CD4-positive, CD25-positive, alpha-beta regulatory T cell (primary cell): ENCODE measurements around the gene COX7B2. TPM values are rescaled to one million over a fixed set of nuclear protein-coding genes. Genes with fewer than 3 reads are reported as not detected.

Source experiments
- ATAC-seq, 2 donors: fragments of 150-1000 bp; cut with Tn5 transposase; one replicate each; pipeline ENCODE4 v1.10.0; 2021; ENCODE audit warnings: low read depth in 2 of 2, moderate number of reproducible peaks in 2 of 2, moderate library complexity in 1 of 2
- DNase-seq, 3 donors: peaks; one replicate each; pipeline versions ENCODE4 v3.0.0 to v3.0.0-alpha.2; 2012 to 2022; ENCODE audit warnings: mixed read lengths in 1 of 3
- H3K27ac ChIP-seq: one replicate; pipeline ENCODE4 v1.7.0; 2013; ENCODE audit warnings: mild to moderate bottlenecking, low read length; ENCODE audit not compliant: insufficient read depth, poor library complexity, severe bottlenecking
- H3K27me3 ChIP-seq: one replicate; pipeline ENCODE4 v1.7.0; 2013; ENCODE audit warnings: low read length; ENCODE audit not compliant: control insufficient read depth, insufficient read depth
- H3K36me3 ChIP-seq: one replicate; pipeline ENCODE4 v1.7.0; 2013; ENCODE audit warnings: mild to moderate bottlenecking, low read length, moderate library complexity; ENCODE audit not compliant: control insufficient read depth, insufficient read depth
- H3K4me1 ChIP-seq: 2 replicates; pipeline ENCODE4 v1.7.0; 2013; ENCODE audit warnings: mild to moderate bottlenecking, low read length; ENCODE audit not compliant: insufficient read depth, control insufficient read depth, poor library complexity, severe bottlenecking
- H3K4me3 ChIP-seq: one replicate; pipeline ENCODE4 v1.7.0; 2013; ENCODE audit warnings: low read depth, mild to moderate bottlenecking, low read length, moderate library complexity
- H3K9me3 ChIP-seq, 2 experiments: 1 replicate in 1 of 2; 2 replicates in 1 of 2; pipeline ENCODE4 v1.7.0; 2013; ENCODE audit warnings: low read length in 2 of 2, mild to moderate bottlenecking in 1 of 2, moderate library complexity in 1 of 2; ENCODE audit not compliant: control insufficient read depth in 2 of 2
- H3K27ac Mint-ChIP-seq, 3 donors: one replicate each; pipeline ENCODE4 v1.8.0; 2020 to 2022; ENCODE audit warnings: mild to moderate bottlenecking in 3 of 3, mixed read lengths in 3 of 3, moderate library complexity in 2 of 3
- H3K27me3 Mint-ChIP-seq: one replicate; pipeline ENCODE4 v1.8.0; 2022; ENCODE audit warnings: mild to moderate bottlenecking, mixed read lengths
- H3K36me3 Mint-ChIP-seq: one replicate; pipeline ENCODE4 v1.8.0; 2020; ENCODE audit warnings: mixed read lengths
- H3K4me1 Mint-ChIP-seq, 4 donors: one replicate each; pipeline ENCODE4 v1.8.0; 2020 to 2022; ENCODE audit warnings: mixed read lengths in 4 of 4, mild to moderate bottlenecking in 1 of 4
- H3K4me3 Mint-ChIP-seq, 4 donors: one replicate each; pipeline ENCODE4 v1.8.0; 2020 to 2022; ENCODE audit warnings: mild to moderate bottlenecking in 4 of 4, mixed read lengths in 4 of 4, moderate library complexity in 3 of 4
- H3K9me3 Mint-ChIP-seq, 7 donors: one replicate each; pipeline ENCODE4 v1.8.0; 2020 to 2022; ENCODE audit warnings: mixed read lengths in 7 of 7, mild to moderate bottlenecking in 3 of 7, moderate library complexity in 2 of 7
- polyA plus RNA-seq, 4 donors: library from polyadenylated mRNA; unstranded; fragments of 300-500 nt; fragmentation: Illumina TruSeq; gene quantifications; one replicate each; pipeline ENCODE4 v1.2.3, GENCODE V29; 2021
- total RNA-seq: library from RNA; stranded (reverse); gene quantifications from one replicate; pipeline ENCODE4 v1.2.3, GENCODE V29; 2022

COX7B2 gene, protein sequence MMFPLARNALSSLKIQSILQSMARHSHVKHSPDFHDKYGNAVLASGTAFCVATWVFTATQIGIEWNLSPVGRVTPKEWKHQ
- total RNA-seq (not detected), polyA plus RNA-seq (not detected)

DNA sequence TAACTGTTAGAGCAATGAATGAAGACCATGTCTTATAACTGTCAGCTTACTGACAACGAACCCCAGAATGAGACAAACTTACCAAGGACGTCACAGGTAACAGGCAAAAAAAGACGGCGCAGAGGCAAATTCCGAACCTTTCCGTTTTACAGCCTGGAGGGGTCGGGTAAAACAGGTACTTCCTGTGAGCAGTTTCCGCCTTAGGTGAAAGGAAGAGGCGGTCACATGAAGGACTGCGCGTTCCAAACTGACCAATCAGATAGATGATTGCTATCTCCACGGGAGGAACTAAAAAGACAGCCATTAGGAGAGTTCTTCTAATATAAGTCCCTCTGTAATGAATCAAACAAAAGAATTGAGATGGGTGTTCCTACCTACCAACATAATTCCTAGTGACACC is at the start of gene COX7B2:
Gene COX7B2, minus strand, starts transcription at position 168 of the 400 bp plus-strand sequence. CDS start 174,053 bp downstream, outside the sequence.
- Histone ChIP-seq H3K9me3 (no peaks in the 10 kb centered on the region), H3K27me3 (no peaks in the 10 kb centered on the region), H3K4me1 (no peaks in the 10 kb centered on the region), H3K4me3 (no peak within 1 kb of the TSS), H3K27ac (no peak within 1 kb of the TSS), H3K36me3 (no peaks in the 10 kb centered on the region)
- Mint-ChIP-seq H3K27ac (no peak within 1 kb of the TSS), H3K27me3 (no peaks in the 10 kb centered on the region), H3K4me1 (peaks cover 0 to 7% (median 0%) of the 10 kb centered on the region in 4 donors), H3K36me3 (no peaks in the 10 kb centered on the region), H3K9me3 (peaks cover 0 to 8% (median 2%) of the 10 kb centered on the region in 7 donors), H3K4me3 (no peak within 1 kb of the TSS)
- DNase-seq = no peak
- no peak for ATAC-seq

DNA sequence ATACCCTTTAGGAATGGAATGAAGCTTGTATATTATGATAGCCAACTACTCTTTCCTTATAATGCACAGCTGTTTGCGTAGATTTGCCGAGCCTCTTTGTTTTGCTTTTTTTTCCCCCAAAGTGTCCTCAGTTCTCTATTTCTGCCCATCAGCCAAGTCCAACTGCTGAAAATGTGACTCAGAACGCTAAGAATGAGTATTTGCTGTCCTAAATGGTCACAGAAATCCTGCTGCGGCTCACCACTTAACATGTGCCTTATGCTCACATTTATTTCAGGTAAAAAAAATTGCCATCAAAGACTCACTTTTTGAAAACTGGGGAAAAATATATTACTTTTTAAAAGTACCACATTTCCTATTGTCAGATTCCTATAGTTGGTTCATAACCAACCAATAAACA is 47.4 kb upstream of the COX7B2 start:
- peaks cover 3% of the 10 kb centered on the region for H3K27me3 ChIP-seq
- H3K36me3 ChIP-seq = no peaks in the 10 kb centered on the region
- peaks cover 0 to 3% (median 0%) of the 10 kb centered on the region in 7 donors for H3K9me3 Mint-ChIP-seq
- no peaks in the 10 kb centered on the region for H3K4me1 Mint-ChIP-seq
- H3K4me1 ChIP-seq = no peaks in the 10 kb centered on the region
- H3K36me3 Mint-ChIP-seq = no peaks in the 10 kb centered on the region
- no peaks in the 10 kb centered on the region for H3K9me3 ChIP-seq
- H3K4me3 Mint-ChIP-seq = no peak overlapping the region
- ATAC-seq = no peak
- H3K27me3 Mint-ChIP-seq = no peaks in the 10 kb centered on the region
- no peak overlapping the region for H3K27ac ChIP-seq
- no peak for DNase-seq
- no peak overlapping the region for H3K4me3 ChIP-seq
- no peak overlapping the region for H3K27ac Mint-ChIP-seq

DNA sequence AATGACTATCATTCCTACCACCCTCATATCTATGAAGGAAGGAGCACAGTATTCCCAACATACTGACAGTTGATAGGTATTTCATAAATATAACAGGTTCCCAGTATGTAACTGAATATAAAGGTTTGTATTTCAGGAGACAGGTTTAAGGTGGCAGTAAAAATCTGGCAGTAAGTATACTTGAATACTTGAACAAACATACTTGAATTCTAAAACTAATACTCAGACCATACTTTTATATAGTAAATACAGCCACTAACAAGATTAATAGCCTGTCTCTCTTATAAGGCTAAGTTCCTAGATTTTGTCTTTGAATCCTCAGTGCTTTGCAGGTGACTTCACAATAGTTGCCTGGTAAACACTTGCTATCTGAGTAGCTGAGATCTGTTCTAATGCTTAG is 46.6 kb upstream of the COX7B2 start:
- no peak for DNase-seq
- Histone ChIP-seq H3K27ac (no peak overlapping the region), H3K9me3 (no peaks in the 10 kb centered on the region), H3K4me3 (no peak overlapping the region), H3K4me1 (no peaks in the 10 kb centered on the region), H3K27me3 (no peaks in the 10 kb centered on the region), H3K36me3 (no peaks in the 10 kb centered on the region)
- no peaks in the 10 kb centered on the region for H3K36me3 Mint-ChIP-seq
- ATAC-seq = no peak
- no peak overlapping the region for H3K4me3 Mint-ChIP-seq
- no peak overlapping the region for H3K27ac Mint-ChIP-seq
- H3K27me3 Mint-ChIP-seq = no peaks in the 10 kb centered on the region
- no peaks in the 10 kb centered on the region for H3K4me1 Mint-ChIP-seq
- peaks cover 0 to 3% (median 0%) of the 10 kb centered on the region in 7 donors for H3K9me3 Mint-ChIP-seq

DNA sequence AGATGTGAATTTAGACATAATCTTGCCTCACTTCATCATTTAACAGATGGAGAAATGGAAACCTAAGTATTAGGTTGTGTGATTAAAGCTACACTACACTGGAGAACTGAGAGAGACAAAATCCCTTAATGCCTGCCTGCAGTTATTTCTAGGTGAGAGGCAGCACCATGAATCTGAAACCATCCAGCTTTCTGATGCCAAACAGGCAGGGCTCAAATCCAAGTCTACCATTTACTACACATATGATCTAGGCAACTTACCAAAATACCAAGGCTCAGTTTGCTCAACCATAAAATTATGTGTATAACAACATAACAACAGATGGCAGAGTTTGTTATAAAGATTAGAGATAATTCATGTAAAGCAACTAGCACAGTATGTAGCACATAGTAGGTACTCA is 45.6 kb upstream of the COX7B2 start:
- Mint-ChIP-seq H3K27me3 (no peaks in the 10 kb centered on the region), H3K9me3 (peaks cover 0 to 3% (median 0%) of the 10 kb centered on the region in 7 donors), H3K27ac (no peak overlapping the region), H3K4me1 (no peaks in the 10 kb centered on the region), H3K4me3 (no peak overlapping the region), H3K36me3 (no peaks in the 10 kb centered on the region)
- no peaks in the 10 kb centered on the region for H3K27me3 ChIP-seq
- DNase-seq = no peak
- no peaks in the 10 kb centered on the region for H3K36me3 ChIP-seq
- H3K9me3 ChIP-seq = no peaks in the 10 kb centered on the region
- H3K27ac ChIP-seq = no peak overlapping the region
- no peaks in the 10 kb centered on the region for H3K4me1 ChIP-seq
- H3K4me3 ChIP-seq = no peak overlapping the region
- no peak for ATAC-seq

DNA sequence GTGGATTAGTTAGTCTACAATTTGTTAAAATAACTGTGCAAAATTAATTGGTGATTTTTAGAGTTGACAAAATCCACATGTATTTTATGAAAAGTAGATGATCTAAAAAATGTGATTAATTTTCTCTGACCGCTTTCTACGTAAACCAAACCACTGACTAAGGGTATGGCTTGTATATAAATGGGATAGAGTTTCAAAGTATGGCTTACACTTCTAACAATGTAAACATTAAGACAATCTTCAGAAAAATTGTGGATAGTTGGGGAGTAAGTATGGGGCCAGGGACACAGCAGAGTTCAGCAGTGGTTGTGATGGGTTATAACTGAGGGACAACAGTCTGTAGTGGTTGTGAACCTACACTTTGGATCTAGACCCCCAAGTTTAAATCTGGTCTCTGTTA is 44.5 kb upstream of the COX7B2 start:
- Mint-ChIP-seq H3K27ac (no peak overlapping the region), H3K27me3 (no peaks in the 10 kb centered on the region), H3K4me3 (no peak overlapping the region), H3K4me1 (no peaks in the 10 kb centered on the region), H3K9me3 (peaks cover 0 to 3% (median 0%) of the 10 kb centered on the region in 7 donors), H3K36me3 (no peaks in the 10 kb centered on the region)
- DNase-seq (no peak), ATAC-seq (no peak)
- H3K27ac ChIP-seq = no peak overlapping the region
- H3K9me3 ChIP-seq = no peaks in the 10 kb centered on the region
- no peaks in the 10 kb centered on the region for H3K36me3 ChIP-seq
- H3K4me3 ChIP-seq = no peak overlapping the region
- H3K27me3 ChIP-seq = no peaks in the 10 kb centered on the region
- H3K4me1 ChIP-seq = no peaks in the 10 kb centered on the region

DNA sequence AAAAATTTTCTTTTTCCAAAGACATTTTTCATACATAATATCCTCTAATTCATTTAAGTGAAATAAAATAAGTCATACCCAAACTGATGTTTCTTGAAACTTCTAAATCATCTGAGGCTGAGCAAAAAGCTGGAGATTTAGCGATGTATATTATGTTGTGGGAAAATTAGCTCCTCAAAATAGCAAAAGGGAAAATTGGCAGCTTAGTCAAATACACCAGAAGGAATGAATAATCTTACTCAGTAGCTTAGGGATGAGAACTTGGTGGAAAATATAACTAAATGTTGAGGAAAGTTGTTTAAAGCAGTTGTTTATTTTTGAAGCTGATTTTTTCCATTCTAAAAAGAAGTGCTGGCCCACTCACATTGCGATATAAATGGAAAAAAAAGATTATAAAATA is 43.4 kb upstream of the COX7B2 start:
- Mint-ChIP-seq H3K36me3 (no peaks in the 10 kb centered on the region), H3K4me3 (no peak overlapping the region)
- ATAC-seq = no peak

DNA sequence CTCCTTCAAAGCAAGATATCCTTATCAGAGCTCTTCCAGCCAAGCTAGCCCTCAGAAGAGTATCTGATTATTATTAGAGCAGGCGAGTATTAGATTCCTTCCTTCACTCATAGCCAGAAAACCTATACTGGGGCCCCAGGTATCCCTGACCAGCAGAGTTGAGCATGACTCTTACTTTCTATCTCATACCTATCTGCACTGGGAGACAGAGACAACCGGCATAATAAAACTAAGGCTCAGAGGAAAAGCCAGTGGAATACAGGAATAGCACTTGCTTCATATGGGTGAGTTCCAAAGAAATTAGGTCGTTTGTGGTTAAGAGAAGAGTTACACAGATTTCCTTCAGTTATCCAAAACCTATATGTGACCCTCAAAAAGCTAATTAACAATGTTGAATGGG is 41.8 kb upstream of the COX7B2 start:
- Histone ChIP-seq H3K4me1 (no peaks in the 10 kb centered on the region), H3K27ac (no peak overlapping the region), H3K36me3 (no peaks in the 10 kb centered on the region), H3K4me3 (no peak overlapping the region), H3K9me3 (no peaks in the 10 kb centered on the region), H3K27me3 (peaks cover 1% of the 10 kb centered on the region)
- DNase-seq (no peak), ATAC-seq (no peak)
- Mint-ChIP-seq H3K27me3 (no peaks in the 10 kb centered on the region), H3K4me3 (no peak overlapping the region), H3K4me1 (no peaks in the 10 kb centered on the region), H3K27ac (no peak overlapping the region), H3K36me3 (no peaks in the 10 kb centered on the region), H3K9me3 (peaks cover 0 to 3% (median 0%) of the 10 kb centered on the region in 7 donors)

More for the DNA sequence above, 43.4 kb upstream of the COX7B2 start:
- no peaks in the 10 kb centered on the region for H3K4me1 Mint-ChIP-seq
- Histone ChIP-seq H3K4me1 (no peaks in the 10 kb centered on the region), H3K27me3 (no peaks in the 10 kb centered on the region), H3K27ac (no peak overlapping the region), H3K4me3 (no peak overlapping the region), H3K36me3 (no peaks in the 10 kb centered on the region), H3K9me3 (no peaks in the 10 kb centered on the region)
- DNase-seq = no peak
- H3K9me3 Mint-ChIP-seq = peaks cover 0 to 3% (median 0%) of the 10 kb centered on the region in 7 donors
- H3K27ac Mint-ChIP-seq = no peak overlapping the region
- H3K27me3 Mint-ChIP-seq = no peaks in the 10 kb centered on the region

DNA sequence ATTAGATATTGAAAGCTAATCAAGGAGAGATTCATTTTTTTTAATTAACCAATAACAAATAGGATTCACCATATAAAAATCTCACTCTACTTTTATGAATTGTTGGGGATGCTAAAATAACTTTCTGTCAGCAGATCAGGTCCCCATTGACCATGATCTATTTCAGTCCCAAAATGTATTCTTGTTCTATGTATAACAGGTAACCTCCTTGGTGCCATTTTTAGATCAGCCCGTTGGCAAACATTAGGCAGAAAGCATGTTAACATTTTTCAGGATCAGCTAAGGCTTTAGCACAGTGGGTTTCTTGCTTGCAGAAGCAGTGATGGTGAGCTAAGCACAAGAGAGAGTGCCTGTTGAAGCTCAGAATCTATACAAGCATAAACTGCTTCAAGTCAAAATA is 40.8 kb upstream of the COX7B2 start:
- Mint-ChIP-seq H3K27ac (no peak overlapping the region), H3K4me1 (no peaks in the 10 kb centered on the region), H3K4me3 (no peak overlapping the region), H3K36me3 (no peaks in the 10 kb centered on the region), H3K27me3 (no peaks in the 10 kb centered on the region), H3K9me3 (peaks cover 0 to 3% (median 0%) of the 10 kb centered on the region in 7 donors)
- Histone ChIP-seq H3K9me3 (no peaks in the 10 kb centered on the region), H3K4me3 (no peak overlapping the region), H3K4me1 (no peaks in the 10 kb centered on the region), H3K27ac (no peak overlapping the region), H3K36me3 (no peaks in the 10 kb centered on the region), H3K27me3 (peaks cover 2% of the 10 kb centered on the region)
- DNase-seq = no peak
- no peak for ATAC-seq
